Caki2 (cell line): ENCODE data around the gene NEK6. TPM values are rescaled to one million over a fixed set of nuclear protein-coding genes. Genes with fewer than 3 reads are reported as not detected.
"Not testable (repeated sequence)": the region's sequence is repeated elsewhere in the genome, so short reads cannot be mapped to it uniquely, and the experiment has no call there.

ENCODE experiments used
- DNase-seq: peaks from one replicate; pipeline ENCODE4 v3.0.0-alpha.2; 2015; ENCODE audit warnings: low read depth
- in situ Hi-C: cut with HindIII; loops from 2 replicates; pipeline ENCODE4 v1.10.0; 2016; ENCODE audit warnings: low sequenced_read_pairs, low pct_unique_long_range_greater_than_20kb, mixed read lengths
- total RNA-seq: library from RNA; depleted of rRNA; stranded (reverse); fragments of >200 nt; shearing (Covaris generic); gene quantifications from 2 replicates; pipeline ENCODE4 v1.2.3, GENCODE V29; 2014; ENCODE audit warnings: low replicate concordance

Gene NEK6
- total RNA-seq, 1 experiment from 2014 or later = 135 TPM

- DNase-seq = no peak
- in situ Hi-C loops = no loop called here
Measured at GRCh38 chr9:124222109-124222508, 35.6 kb upstream of the NEK6 start.

GRCh38 chr9:124222918-124223720 lies 34.6 kb upstream of the NEK6 start:
- DNase-seq = peak; percentile 83
- in situ Hi-C loops = no loop called here

GRCh38 chr9:124225945-124226344 lies 31.8 kb upstream of the NEK6 start:
- in situ Hi-C loops = no loop called here
- no peak for DNase-seq

- DNase-seq = no peak
- in situ Hi-C loops = no loop called here
Measured at GRCh38 chr9:124228516-124228915, 29.2 kb upstream of the NEK6 start.

GRCh38 chr9:124231095-124231737 lies 26.5 kb upstream of the NEK6 start:
- in situ Hi-C loops = no loop called here
- no peak for DNase-seq

GRCh38 chr9:124238546-124239140 lies 19.1 kb upstream of the NEK6 start:
- no peak for DNase-seq
- in situ Hi-C loops = no loop called here

- no peak for DNase-seq
- in situ Hi-C loops = no loop called here
Measured at GRCh38 chr9:124239249-124240073, 18.3 kb upstream of the NEK6 start.

GRCh38 chr9:124242331-124243194 lies 15.2 kb upstream of the NEK6 start:
- in situ Hi-C loops = no loop called here
- no peak for DNase-seq

GRCh38 chr9:124247393-124247792 lies 10.4 kb upstream of the NEK6 start:
- DNase-seq, in situ Hi-C loops: not testable (repeated sequence)

GRCh38 chr9:124248066-124248465 lies 9.7 kb upstream of the NEK6 start:
- DNase-seq = no peak

GRCh38 chr9:124248960-124249359 lies 8.8 kb upstream of the NEK6 start:
- in situ Hi-C loops = no loop called here
- DNase-seq = no peak

More at GRCh38 chr9:124248066-124248465, 9.7 kb upstream of the NEK6 start:
- in situ Hi-C loops = no loop called here

GRCh38 chr9:124251204-124251603 lies 6.5 kb upstream of the NEK6 start:
- in situ Hi-C loops = no loop called here
- no peak for DNase-seq

- peak; percentile 86 for DNase-seq
- in situ Hi-C loops = no loop called here
Measured at GRCh38 chr9:124251605-124252378, 6.0 kb upstream of the NEK6 start.

- in situ Hi-C loops, DNase-seq: not testable (repeated sequence)
Measured at GRCh38 chr9:124252878-124253277, 4.9 kb upstream of the NEK6 start.

- in situ Hi-C loops = no loop called here
Measured at GRCh38 chr9:124254261-124254682, 3.5 kb upstream of the NEK6 start.

GRCh38 chr9:124255222-124255621 lies 2.5 kb upstream of the NEK6 start:
- in situ Hi-C loops = no loop called here
- DNase-seq = no peak

More at GRCh38 chr9:124254261-124254682, 3.5 kb upstream of the NEK6 start:
- DNase-seq = no peak

- in situ Hi-C loops = no loop called here
- DNase-seq = peak; percentile 91
Measured at GRCh38 chr9:124256517-124257069, 1.2 kb upstream of the NEK6 start.
